ENCODE results near the gene TSHZ1. TPM values are rescaled to one million over a fixed set of nuclear protein-coding genes. Genes with fewer than 3 reads are reported as not detected.

Gene TSHZ1
- total RNA-seq, 2 donors from 2014 or later: 8.3 to 11.2 TPM

GRCh38 chr18:75269124-75269680 lies 58.6 kb downstream of the TSHZ1 start:
- Histone ChIP-seq H3K27me3 (no peaks in the 10 kb centered on the region), H3K27ac (no peak overlapping the region), H3K4me1 (peaks cover 22% of the 10 kb centered on the region), H3K36me3 (replicated peaks in 1 of 2; ENCODE audit: insufficient read depth in 1 of 2, low read depth in 2 of 2) (no peaks in the 10 kb centered on the region), H3K4me3 (no peak overlapping the region), H3K9me3 (no peaks in the 10 kb centered on the region)
- intact Hi-C loops (cut with DNase I): no loop called here
- WGBS, 2 donors: 47 to 53% methylated on average over 7 of the region's 7 CpGs
- ATAC-seq (no peak), DNase-seq (no peak)
- no peak for TF ChIP-seq POLR2A (IDR thresholded peaks at IDR 0.05)
- no peak for TF ChIP-seq CTCF (IDR thresholded peaks at IDR 0.05)

GRCh38 chr18:75269696-75270095 lies 59.1 kb downstream of the TSHZ1 start:
- Histone ChIP-seq H3K36me3 (replicated peaks in 1 of 2; ENCODE audit: insufficient read depth in 1 of 2, low read depth in 2 of 2) (no peaks in the 10 kb centered on the region), H3K4me1 (peaks cover 17% of the 10 kb centered on the region), H3K27ac (no peak overlapping the region), H3K4me3 (no peak overlapping the region), H3K9me3 (no peaks in the 10 kb centered on the region), H3K27me3 (no peaks in the 10 kb centered on the region)
- DNase-seq (no peak), ATAC-seq (no peak)
- TF ChIP-seq CTCF (IDR thresholded peaks at IDR 0.05): no peak
- no peak for TF ChIP-seq POLR2A (IDR thresholded peaks at IDR 0.05)
- 86 to 95% methylated on average over 8 of the region's 8 CpGs for WGBS, 2 donors
- intact Hi-C loops (cut with DNase I): no loop called here

GRCh38 chr18:75271952-75272351 lies 61.4 kb downstream of the TSHZ1 start:
- 94 to 97% methylated on average over 11 of the region's 11 CpGs for WGBS, 2 donors
- DNase-seq: no peak
- H3K9me3 ChIP-seq: no peaks in the 10 kb centered on the region
- TF ChIP-seq POLR2A (IDR thresholded peaks at IDR 0.05) (no peak), CTCF (IDR thresholded peaks at IDR 0.05) (no peak)
- ATAC-seq: no peak
- H3K36me3 ChIP-seq (replicated peaks in 1 of 2; ENCODE audit: insufficient read depth in 1 of 2, low read depth in 2 of 2): no peaks in the 10 kb centered on the region
- H3K27ac ChIP-seq: no peak overlapping the region
- intact Hi-C loops (cut with DNase I): no loop called here
- H3K4me3 ChIP-seq: no peak overlapping the region
- H3K27me3 ChIP-seq: no peaks in the 10 kb centered on the region
- peaks cover 17% of the 10 kb centered on the region for H3K4me1 ChIP-seq

GRCh38 chr18:75273817-75274216 lies 63.2 kb downstream of the TSHZ1 start:
- no peak for DNase-seq
- intact Hi-C loops (cut with DNase I): no loop called here

More at GRCh38 chr18:75273817-75274216, 63.2 kb downstream of the TSHZ1 start:
- Histone ChIP-seq H3K4me3 (no peak overlapping the region), H3K36me3 (replicated peaks in 1 of 2; ENCODE audit: insufficient read depth in 1 of 2, low read depth in 2 of 2) (no peaks in the 10 kb centered on the region), H3K4me1 (peaks cover 16% of the 10 kb centered on the region), H3K9me3 (no peaks in the 10 kb centered on the region), H3K27ac (no peak overlapping the region), H3K27me3 (no peaks in the 10 kb centered on the region)
- no peak for ATAC-seq
- 97 to 99% methylated on average over 15 of the region's 15 CpGs for WGBS, 2 donors
- no peak for TF ChIP-seq CTCF (IDR thresholded peaks at IDR 0.05)
- TF ChIP-seq POLR2A (IDR thresholded peaks at IDR 0.05): no peak

All from body of pancreas (tissue), 4 donors.